ENCODE results near the gene OR2M3.

OR2M3 gene

GRCh38 chr1:248196965-248197364 is at the start of gene OR2M3:
Gene OR2M3, plus strand, starts transcription at chr1:248197265. Its CDS starts 5,803 bp downstream, at chr1:248203068.
- Mint-ChIP-seq H3K4me3 (no peak within 1 kb of the TSS), H3K36me3 (no peaks in the 10 kb centered on the region), H3K27me3 (no peaks in the 10 kb centered on the region), H3K9me3 (ENCODE audit: low read depth) (no peaks in the 10 kb centered on the region), H3K4me1 (ENCODE audit: low read depth) (no peaks in the 10 kb centered on the region), H3K27ac (no peak within 1 kb of the TSS)

GRCh38 chr1:248152056-248152827 is 44.8 kb upstream of the OR2M3 start:
- H3K4me3 Mint-ChIP-seq: no peak overlapping the region
- H3K4me1 Mint-ChIP-seq (ENCODE audit: low read depth): no peaks in the 10 kb centered on the region
- peaks cover 14% of the 10 kb centered on the region for H3K9me3 Mint-ChIP-seq (ENCODE audit: low read depth)
- no peaks in the 10 kb centered on the region for H3K36me3 Mint-ChIP-seq
- no peak overlapping the region for H3K27ac Mint-ChIP-seq
- H3K27me3 Mint-ChIP-seq: peaks cover 6% of the 10 kb centered on the region

GRCh38 chr1:248155927-248156326 is 41.1 kb upstream of the OR2M3 start:
- H3K27me3 Mint-ChIP-seq: peaks cover 3% of the 10 kb centered on the region
- H3K4me3 Mint-ChIP-seq: no peak overlapping the region
- no peak overlapping the region for H3K27ac Mint-ChIP-seq
- no peaks in the 10 kb centered on the region for H3K9me3 Mint-ChIP-seq (ENCODE audit: low read depth)
- H3K36me3 Mint-ChIP-seq: no peaks in the 10 kb centered on the region
- H3K4me1 Mint-ChIP-seq (ENCODE audit: low read depth): no peaks in the 10 kb centered on the region

GRCh38 chr1:248158758-248159157 is 38.3 kb upstream of the OR2M3 start:
- Mint-ChIP-seq H3K36me3 (no peaks in the 10 kb centered on the region), H3K9me3 (ENCODE audit: low read depth) (no peaks in the 10 kb centered on the region), H3K4me3 (no peak overlapping the region), H3K4me1 (ENCODE audit: low read depth) (no peaks in the 10 kb centered on the region), H3K27ac (no peak overlapping the region), H3K27me3 (no peaks in the 10 kb centered on the region)

- H3K27me3 Mint-ChIP-seq: no peaks in the 10 kb centered on the region
- H3K4me3 Mint-ChIP-seq: no peak overlapping the region
- H3K9me3 Mint-ChIP-seq (ENCODE audit: low read depth): peaks cover 7% of the 10 kb centered on the region
- no peaks in the 10 kb centered on the region for H3K36me3 Mint-ChIP-seq
- H3K4me1 Mint-ChIP-seq (ENCODE audit: low read depth): no peaks in the 10 kb centered on the region
- H3K27ac Mint-ChIP-seq: no peak overlapping the region
Observed at GRCh38 chr1:248164031-248164430, 33.0 kb upstream of the OR2M3 start.

GRCh38 chr1:248165186-248165585 is 31.9 kb upstream of the OR2M3 start:
- Mint-ChIP-seq H3K27me3 (no peaks in the 10 kb centered on the region), H3K27ac (no peak overlapping the region)

GRCh38 chr1:248174521-248174920 is 22.5 kb upstream of the OR2M3 start, which contains the start of gene OR2M2:
Gene OR2M2, plus strand, starts transcription at chr1:248174821. Its CDS starts 5,165 bp downstream, at chr1:248179986.
- no peaks in the 10 kb centered on the region for H3K4me1 Mint-ChIP-seq (ENCODE audit: low read depth)
- H3K9me3 Mint-ChIP-seq (ENCODE audit: low read depth): no peaks in the 10 kb centered on the region
- no peaks in the 10 kb centered on the region for H3K27me3 Mint-ChIP-seq
- no peaks in the 10 kb centered on the region for H3K36me3 Mint-ChIP-seq
- H3K27ac Mint-ChIP-seq: no peak within 1 kb of the TSS
- H3K4me3 Mint-ChIP-seq: no peak within 1 kb of the TSS

More at GRCh38 chr1:248165186-248165585, 31.9 kb upstream of the OR2M3 start:
- Mint-ChIP-seq H3K4me1 (ENCODE audit: low read depth) (no peaks in the 10 kb centered on the region), H3K36me3 (no peaks in the 10 kb centered on the region), H3K4me3 (no peak overlapping the region), H3K9me3 (ENCODE audit: low read depth) (peaks cover 7% of the 10 kb centered on the region)

- Mint-ChIP-seq H3K9me3 (ENCODE audit: low read depth) (peaks cover 7% of the 10 kb centered on the region), H3K4me1 (ENCODE audit: low read depth) (no peaks in the 10 kb centered on the region), H3K36me3 (no peaks in the 10 kb centered on the region), H3K4me3 (no peak overlapping the region), H3K27me3 (peaks cover 6% of the 10 kb centered on the region), H3K27ac (no peak overlapping the region)
Observed at GRCh38 chr1:248183996-248184395, 13.1 kb upstream of the OR2M3 start.

- Mint-ChIP-seq H3K36me3 (no peaks in the 10 kb centered on the region), H3K27ac (no peak overlapping the region), H3K27me3 (peaks cover 2% of the 10 kb centered on the region), H3K4me3 (no peak overlapping the region), H3K9me3 (ENCODE audit: low read depth) (peaks cover 7% of the 10 kb centered on the region), H3K4me1 (ENCODE audit: low read depth) (no peaks in the 10 kb centered on the region)
Observed at GRCh38 chr1:248187363-248187762, 9.7 kb upstream of the OR2M3 start.

GRCh38 chr1:248189026-248189425 is 8.0 kb upstream of the OR2M3 start:
- Mint-ChIP-seq H3K4me3 (no peak overlapping the region), H3K9me3 (ENCODE audit: low read depth) (no peaks in the 10 kb centered on the region), H3K36me3 (no peaks in the 10 kb centered on the region), H3K27ac (no peak overlapping the region), H3K27me3 (peaks cover 2% of the 10 kb centered on the region), H3K4me1 (ENCODE audit: low read depth) (no peaks in the 10 kb centered on the region)

GRCh38 chr1:248194117-248194516 is 2.9 kb upstream of the OR2M3 start:
- no peaks in the 10 kb centered on the region for H3K4me1 Mint-ChIP-seq (ENCODE audit: low read depth)
- no peaks in the 10 kb centered on the region for H3K36me3 Mint-ChIP-seq
- no peak overlapping the region for H3K27ac Mint-ChIP-seq
- no peaks in the 10 kb centered on the region for H3K9me3 Mint-ChIP-seq (ENCODE audit: low read depth)
- H3K4me3 Mint-ChIP-seq: no peak overlapping the region
- no peaks in the 10 kb centered on the region for H3K27me3 Mint-ChIP-seq

- Mint-ChIP-seq H3K4me3 (no peak overlapping the region), H3K36me3 (no peaks in the 10 kb centered on the region), H3K4me1 (ENCODE audit: low read depth) (no peaks in the 10 kb centered on the region), H3K9me3 (ENCODE audit: low read depth) (peaks cover 5% of the 10 kb centered on the region), H3K27ac (no peak overlapping the region), H3K27me3 (peaks cover 5% of the 10 kb centered on the region)
Observed at GRCh38 chr1:248215880-248216279, 18.8 kb downstream of the OR2M3 start.

- H3K36me3 Mint-ChIP-seq: no peaks in the 10 kb centered on the region
- H3K9me3 Mint-ChIP-seq (ENCODE audit: low read depth): peaks cover 8% of the 10 kb centered on the region
- H3K27ac Mint-ChIP-seq: no peak overlapping the region
- peaks cover 9% of the 10 kb centered on the region for H3K27me3 Mint-ChIP-seq
- H3K4me3 Mint-ChIP-seq: no peak overlapping the region
- no peaks in the 10 kb centered on the region for H3K4me1 Mint-ChIP-seq (ENCODE audit: low read depth)
Observed at GRCh38 chr1:248225537-248225936, 28.5 kb downstream of the OR2M3 start.

GRCh38 chr1:248229360-248229908 is 32.4 kb downstream of the OR2M3 start:
- H3K9me3 Mint-ChIP-seq (ENCODE audit: low read depth): peaks cover 8% of the 10 kb centered on the region
- no peaks in the 10 kb centered on the region for H3K4me1 Mint-ChIP-seq (ENCODE audit: low read depth)
- no peak overlapping the region for H3K27ac Mint-ChIP-seq
- H3K27me3 Mint-ChIP-seq: peaks cover 7% of the 10 kb centered on the region
- no peaks in the 10 kb centered on the region for H3K36me3 Mint-ChIP-seq
- no peak overlapping the region for H3K4me3 Mint-ChIP-seq

GRCh38 chr1:248231117-248231516 is 34.1 kb downstream of the OR2M3 start, which contains the start of gene OR2M4:
Gene OR2M4, plus strand, starts transcription at chr1:248231417. Its CDS starts 7,512 bp downstream, at chr1:248238929.
- peaks cover 8% of the 10 kb centered on the region for H3K9me3 Mint-ChIP-seq (ENCODE audit: low read depth)
- H3K4me3 Mint-ChIP-seq: no peak within 1 kb of the TSS
- H3K27ac Mint-ChIP-seq: no peak within 1 kb of the TSS
- H3K4me1 Mint-ChIP-seq (ENCODE audit: low read depth): no peaks in the 10 kb centered on the region
- peaks cover 5% of the 10 kb centered on the region for H3K27me3 Mint-ChIP-seq
- no peaks in the 10 kb centered on the region for H3K36me3 Mint-ChIP-seq

All from activated naive CD8-positive, alpha-beta T cell (primary cell).